Nasal cavity respiratory epithelium epithelial cell of viscerocranial mucosa (primary cell): ENCODE data around the gene OPN5. TPM values are rescaled to one million over a fixed set of nuclear protein-coding genes. Genes with fewer than 3 reads are reported as not detected.

Experiments used
- total RNA-seq: library from RNA; depleted of rRNA; stranded (reverse); fragments of >200 nt; gene quantifications from 2 replicates; pipeline ENCODE4 v1.2.3, GENCODE V29; 2014

OPN5 gene
- total RNA-seq, result under 0.01 TPM in 1 of 2 replicates, not detected in the other

GRCh38 chr6:47781732-47782131 is at the start of gene OPN5:
Gene OPN5, plus strand, starts transcription at chr6:47782032. Its CDS starts 35 bp downstream, at chr6:47782067.

Other genes with a start within 250 kb of the OPN5 start
- 21.5 and 42.1 TPM in 2 replicates for gene ADGRF4, start 83.5 kb upstream of the OPN5 start, total RNA-seq